Activated CD8-positive, alpha-beta memory T cell treated with anti-CD3 and anti-CD28 coated beads for 1 hour (primary cell): ENCODE results near the gene MINDY4.

Source experiments
- DNase-seq, 2 donors: peaks; one replicate each; pipeline ENCODE4 v3.0.0-alpha.2; 2020; ENCODE audit warnings: low read depth in 1 of 2; ENCODE audit errors: extremely low read depth in 1 of 2

MINDY4 gene

GRCh38 chr7:30851651-30852307, 80.6 kb downstream of the MINDY4 start:
- no peak for DNase-seq

- no peak for DNase-seq
Measured at GRCh38 chr7:30852308-30852684, 81.1 kb downstream of the MINDY4 start.

GRCh38 chr7:30852744-30853288, 81.6 kb downstream of the MINDY4 start:
- no peak for DNase-seq

- no peak for DNase-seq
Measured at GRCh38 chr7:30853576-30853975, 82.4 kb downstream of the MINDY4 start.

GRCh38 chr7:30855936-30856335, 84.7 kb downstream of the MINDY4 start:
- DNase-seq = no peak

- DNase-seq = no peak
Measured at GRCh38 chr7:30858576-30858975, 87.4 kb downstream of the MINDY4 start.

- DNase-seq = no peak
Measured at GRCh38 chr7:30859202-30859939, 88.2 kb downstream of the MINDY4 start.

- no peak for DNase-seq
Measured at GRCh38 chr7:30859940-30860496, 88.8 kb downstream of the MINDY4 start.

GRCh38 chr7:30861612-30862011, 90.4 kb downstream of the MINDY4 start:
- no peak for DNase-seq

- no peak for DNase-seq
Measured at GRCh38 chr7:30862995-30863705, 91.9 kb downstream of the MINDY4 start.

GRCh38 chr7:30863706-30864035, 92.5 kb downstream of the MINDY4 start:
- DNase-seq = no peak

- DNase-seq = no peak
Measured at GRCh38 chr7:30864101-30864500, 92.9 kb downstream of the MINDY4 start.

GRCh38 chr7:30865076-30865475, 93.9 kb downstream of the MINDY4 start:
- no peak for DNase-seq

- DNase-seq = no peak
Measured at GRCh38 chr7:30865821-30866220, 94.6 kb downstream of the MINDY4 start.

GRCh38 chr7:30866939-30867338, 95.7 kb downstream of the MINDY4 start:
- DNase-seq = no peak

GRCh38 chr7:30867483-30867882, 96.3 kb downstream of the MINDY4 start:
- no peak for DNase-seq

GRCh38 chr7:30869794-30870611, 98.8 kb downstream of the MINDY4 start:
- no peak for DNase-seq

GRCh38 chr7:30870821-30871518, 99.8 kb downstream of the MINDY4 start:
- DNase-seq = no peak

- DNase-seq = no peak
Measured at GRCh38 chr7:30871655-30872054, 100.4 kb downstream of the MINDY4 start.

GRCh38 chr7:30873207-30873606, 102.0 kb downstream of the MINDY4 start:
- no peak for DNase-seq
